ACHN (cell line): ENCODE results near the gene LRRTM3.

ENCODE experiments used
- DNase-seq: peaks from one replicate; pipeline ENCODE4 v3.0.0-alpha.2; 2015
- in situ Hi-C: cut with HindIII; loops from 2 replicates; pipeline ENCODE4 v1.10.0; 2017; ENCODE audit warnings: low sequenced_read_pairs, low pct_ligation_motif_present, low pct_unique_long_range_greater_than_20kb

The LRRTM3 gene

GRCh38 chr10:67088036-67088435, 162.2 kb downstream of the LRRTM3 start:
- in situ Hi-C loops: no loop called here
- DNase-seq: no peak

DNA sequence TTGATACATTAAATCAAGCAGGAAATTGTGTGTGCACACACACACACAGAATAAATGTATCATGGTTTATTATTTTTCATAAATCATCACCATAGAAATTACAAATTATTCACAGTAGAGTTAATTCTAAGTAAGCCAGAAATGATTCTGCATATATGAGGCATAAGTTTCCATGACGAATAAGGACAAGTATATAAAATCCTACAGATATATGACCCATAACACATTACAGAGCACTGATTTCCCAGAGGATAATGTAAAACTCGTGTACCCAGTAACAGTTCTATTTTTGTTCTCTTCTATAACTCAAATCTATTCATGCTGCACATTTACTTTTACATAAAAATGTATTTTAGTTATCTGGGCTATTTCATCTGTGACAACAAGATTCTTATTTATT, 169.7 kb downstream of the LRRTM3 start:
- in situ Hi-C loops: no loop called here
- no peak for DNase-seq

DNA sequence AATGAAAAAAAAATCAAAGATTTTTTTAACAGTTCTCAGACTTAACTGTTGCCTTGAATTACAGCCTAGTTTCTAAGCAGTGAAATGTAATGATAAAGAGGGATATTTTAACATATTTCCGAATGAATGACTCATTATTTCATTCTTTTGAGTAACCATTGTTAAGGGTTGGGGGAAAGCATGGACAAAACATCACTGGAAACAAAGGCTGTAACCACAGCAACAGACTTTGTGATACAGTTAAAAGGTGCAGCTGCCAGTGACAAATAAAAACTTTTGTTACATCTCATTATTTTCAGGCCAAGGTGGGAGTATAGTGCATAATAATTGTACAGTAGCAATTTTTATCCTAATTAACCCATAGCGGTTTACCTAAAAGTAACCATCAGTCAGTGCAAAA, 172.6 kb downstream of the LRRTM3 start:
- in situ Hi-C loops: no loop called here
- DNase-seq: no peak

DNA sequence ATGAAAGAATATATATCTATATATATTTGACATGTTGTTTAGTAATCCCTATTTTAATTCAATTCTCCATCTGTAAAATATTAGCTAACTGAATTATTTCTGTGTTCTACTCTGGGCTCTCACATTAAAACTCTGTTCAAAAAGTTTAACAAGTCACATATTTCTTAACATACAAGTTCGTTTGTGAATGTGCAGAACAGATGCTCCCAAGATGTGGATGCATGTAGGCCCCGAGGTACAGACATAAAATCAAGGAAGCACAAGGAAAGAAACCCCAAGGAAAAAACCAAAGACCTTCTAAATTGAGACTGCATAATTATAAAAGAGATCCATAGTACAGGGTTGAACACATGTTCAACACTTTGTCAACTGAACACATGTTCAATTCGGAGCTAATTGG, 175.1 kb downstream of the LRRTM3 start:
- DNase-seq: no peak
- in situ Hi-C loops: no loop called here

DNA sequence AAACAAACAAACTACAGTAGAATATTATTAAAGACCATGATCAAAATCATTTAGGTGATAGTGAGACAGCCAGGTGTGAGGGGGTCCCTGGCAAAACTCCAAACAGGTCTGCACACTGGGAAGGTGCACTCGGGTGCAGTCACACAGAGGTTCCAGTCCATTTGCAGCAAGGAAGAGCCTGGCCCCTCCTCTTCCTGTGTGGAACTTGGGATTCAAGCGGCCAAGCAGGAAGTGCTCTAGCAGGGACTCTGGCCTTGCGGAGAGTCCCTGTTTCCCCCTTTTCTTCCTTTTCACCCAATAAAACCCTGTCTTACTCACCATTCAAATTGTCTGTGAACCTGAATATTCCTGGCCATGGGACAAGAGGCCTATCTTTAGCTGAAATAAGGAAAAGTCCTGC, 181.8 kb downstream of the LRRTM3 start:
- in situ Hi-C loops: no loop called here

GRCh38 chr10:67110286-67110685, 184.4 kb downstream of the LRRTM3 start:
- no peak for DNase-seq
- in situ Hi-C loops: no loop called here

More for the DNA sequence above, 181.8 kb downstream of the LRRTM3 start:
- no peak for DNase-seq

DNA sequence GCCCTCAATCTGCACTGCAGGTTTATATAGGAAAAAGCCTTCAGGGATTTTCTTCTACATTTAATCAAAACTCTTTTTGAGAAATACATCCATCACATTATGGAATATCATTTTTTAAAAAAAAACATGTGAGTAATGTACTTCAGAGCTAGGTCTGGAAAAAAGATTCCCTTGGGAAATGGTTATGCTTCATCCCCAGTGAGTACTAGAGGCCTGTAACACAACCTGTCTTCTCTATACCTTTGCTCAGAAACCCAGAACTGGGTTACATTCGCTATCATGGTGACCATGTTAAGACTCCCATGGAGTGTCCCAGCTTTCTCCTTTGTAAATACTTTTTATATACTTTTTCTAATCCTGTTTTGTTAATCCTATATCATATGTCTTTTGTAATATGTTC, 186.9 kb downstream of the LRRTM3 start:
- no peak for DNase-seq
- in situ Hi-C loops: no loop called here

DNA sequence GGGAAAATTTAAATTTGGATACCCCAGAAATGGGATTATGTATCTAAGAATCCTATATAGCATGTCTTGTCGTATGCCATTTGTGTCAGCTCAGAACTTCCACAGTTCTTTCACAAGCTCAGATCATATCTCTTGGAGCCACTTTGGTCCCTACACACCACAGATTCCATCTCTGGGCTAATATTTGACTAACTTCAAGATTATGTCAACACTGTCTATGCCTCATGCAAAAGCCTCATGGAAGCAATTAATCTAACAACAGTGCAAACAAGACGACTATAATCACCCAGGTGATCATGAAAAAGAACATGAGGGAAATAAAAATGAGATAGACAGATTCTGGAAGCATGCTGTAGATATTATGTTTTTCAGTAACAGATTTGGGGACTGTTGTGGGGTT, 189.1 kb downstream of the LRRTM3 start:
- DNase-seq: no peak
- in situ Hi-C loops: no loop called here

DNA sequence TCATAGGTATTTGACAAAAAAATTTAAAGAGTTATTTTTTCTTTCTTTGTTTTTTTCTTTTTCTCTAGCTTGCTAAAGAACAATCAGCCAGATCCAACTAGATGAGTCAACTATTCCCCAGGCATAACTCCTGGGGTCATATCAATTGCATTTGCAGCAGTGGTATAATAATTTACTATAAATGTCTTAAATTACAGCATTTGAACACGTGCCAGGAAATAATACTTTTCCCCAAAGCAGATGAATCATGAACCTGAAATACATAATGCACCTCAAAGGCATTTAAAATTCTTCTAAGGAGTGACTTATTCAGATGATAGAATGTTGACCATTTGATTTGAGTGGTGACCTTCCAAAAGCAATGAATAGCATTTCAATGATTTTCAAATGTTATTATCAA, 190.1 kb downstream of the LRRTM3 start:
- no peak for DNase-seq
- in situ Hi-C loops: no loop called here

DNA sequence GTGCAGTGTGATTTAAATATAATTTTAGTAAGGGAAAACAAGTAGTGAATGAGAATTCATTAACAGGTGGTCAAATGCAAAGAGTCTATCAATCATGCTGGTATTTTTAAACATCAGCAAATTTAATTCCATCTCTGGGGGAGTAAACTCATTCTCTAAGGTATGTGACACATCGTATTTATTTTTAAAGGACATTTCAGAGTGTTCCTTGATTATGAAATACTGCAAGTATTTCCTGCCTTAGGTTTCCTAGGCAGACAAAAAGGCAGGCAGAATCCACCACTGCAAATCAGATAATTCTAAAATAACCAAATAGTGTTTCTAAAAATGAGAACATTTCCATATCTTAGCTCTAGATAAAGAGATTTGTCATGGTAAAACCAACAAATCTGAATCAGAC, 193.8 kb downstream of the LRRTM3 start:
- DNase-seq: no peak
- in situ Hi-C loops: no loop called here

- in situ Hi-C loops: no loop called here
- no peak for DNase-seq
Observed at GRCh38 chr10:67127441-67127840, 201.6 kb downstream of the LRRTM3 start.

DNA sequence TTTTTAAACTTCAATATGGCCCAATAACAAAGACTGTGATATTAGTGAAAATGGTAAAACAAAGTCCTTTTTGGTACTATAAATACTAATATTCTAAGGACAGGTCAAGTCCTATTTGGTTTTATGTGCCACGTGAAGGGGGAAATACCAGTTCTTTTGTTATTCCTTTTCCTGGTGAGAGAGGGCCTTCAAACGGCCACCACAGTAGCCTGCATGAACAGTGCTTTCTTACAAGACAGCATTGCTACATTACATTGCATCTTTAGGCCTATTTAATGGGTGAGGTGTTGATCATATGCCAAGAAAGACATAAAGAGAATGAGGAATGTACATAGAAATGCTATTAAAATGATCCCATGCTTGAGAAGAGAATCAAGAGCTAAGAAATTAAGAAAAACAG, 214.8 kb downstream of the LRRTM3 start:
- in situ Hi-C loops: no loop called here
- no peak for DNase-seq

DNA sequence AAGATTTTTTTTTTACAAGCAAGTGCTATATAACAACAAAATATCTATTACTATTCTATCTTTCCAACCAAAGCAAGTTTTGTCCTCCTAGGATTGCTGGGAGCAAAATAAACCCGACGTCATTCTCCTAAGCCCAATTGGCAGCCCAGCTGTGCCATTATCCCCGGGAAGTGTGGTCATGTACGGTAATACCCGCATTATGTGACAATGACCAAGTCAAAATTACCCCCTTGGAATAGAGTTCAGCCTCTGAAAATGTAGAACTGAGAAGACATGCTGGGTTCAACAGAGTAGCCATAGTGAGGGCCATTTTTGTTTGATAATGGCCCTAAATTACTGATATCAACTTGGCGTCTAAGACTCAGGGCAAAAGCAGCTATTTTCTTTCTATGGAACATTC, 215.5 kb downstream of the LRRTM3 start:
- no peak for DNase-seq
- in situ Hi-C loops: no loop called here

GRCh38 chr10:67144530-67144929, 218.7 kb downstream of the LRRTM3 start:
- in situ Hi-C loops: no loop called here
- DNase-seq: no peak
